Lower lobe of right lung (tissue), 2 donors: Measurements from ENCODE around the gene QSOX2. TPM values are rescaled to one million over a fixed set of nuclear protein-coding genes. Genes with fewer than 3 reads are reported as not detected.

ENCODE experiments used
- ATAC-seq, 2 donors: fragments of 200-7000 bp; cut with Tn5 transposase; one replicate each; pipeline ENCODE4 v1.9.1; 2020 to 2022; ENCODE audit warnings: mild to moderate bottlenecking in 2 of 2, moderate library complexity in 2 of 2
- DNase-seq: peaks from one replicate; pipeline ENCODE4 v3.0.0-alpha.2; 2020
- H3K27ac ChIP-seq: fragments of 200-600 bp; one replicate; pipeline ENCODE4 v1.8.0; 2022
- H3K27me3 ChIP-seq: fragments of 200-600 bp; one replicate; pipeline ENCODE4 v1.8.0; 2022; ENCODE audit warnings: low read depth
- H3K36me3 ChIP-seq: fragments of 200-600 bp; one replicate; pipeline ENCODE4 v1.8.0; 2022; ENCODE audit warnings: mild to moderate bottlenecking
- H3K4me1 ChIP-seq: fragments of 200-600 bp; one replicate; pipeline ENCODE4 v1.8.0; 2022
- H3K4me3 ChIP-seq: fragments of 200-600 bp; one replicate; pipeline ENCODE4 v1.8.0; 2022; ENCODE audit warnings: mild to moderate bottlenecking
- H3K9me3 ChIP-seq: fragments of 200-600 bp; one replicate; pipeline ENCODE4 v1.8.0; 2022
- CTCF ChIP-seq: fragments of 200-600 bp; IDR thresholded peaks from one replicate; pipeline ENCODE4 v1.8.0; 2022; ENCODE audit warnings: antibody characterized with exemption, mild to moderate bottlenecking
- intact Hi-C: fragments of 100-400 bp; cut with DNase I; formaldehyde crosslinking; loops from one replicate; pipeline ENCODE4 v1.11.0; 2022
- total RNA-seq: library from RNA; stranded (reverse); fragmentation: NEBNext Ultra II Directional; extraction: Animal tissue kit (Norgen Biotek cat#: 25700); gene quantifications from one replicate; pipeline ENCODE4 v1.2.1, GENCODE V29; 2021
- donor health status: DM: no; HTN: yes; CAD: no; lungs with severe emphysema.

Gene QSOX2
- total RNA-seq, 1 donor from 2014 or later = 10.5 TPM

GRCh38 chr9:136175616-136176197, 69.9 kb downstream of the QSOX2 start:
- peaks cover 25% of the 10 kb centered on the region for H3K27me3 ChIP-seq
- H3K9me3 ChIP-seq = no peaks in the 10 kb centered on the region
- H3K27ac ChIP-seq = no peak overlapping the region
- ATAC-seq (no peak), DNase-seq (no peak)
- intact Hi-C loops = no loop called here
- no peak for TF ChIP-seq CTCF
- H3K4me3 ChIP-seq = no peak overlapping the region
- no peaks in the 10 kb centered on the region for H3K36me3 ChIP-seq
- H3K4me1 ChIP-seq = no peaks in the 10 kb centered on the region

GRCh38 chr9:136174779-136175615, 70.6 kb downstream of the QSOX2 start:
- Histone ChIP-seq H3K4me1 (no peaks in the 10 kb centered on the region), H3K36me3 (no peaks in the 10 kb centered on the region), H3K27ac (no peak overlapping the region), H3K4me3 (no peak overlapping the region), H3K9me3 (no peaks in the 10 kb centered on the region), H3K27me3 (peaks cover 33% of the 10 kb centered on the region)
- intact Hi-C loops = no loop called here
- ATAC-seq (no peak), DNase-seq (no peak)
- no peak for TF ChIP-seq CTCF

- H3K36me3 ChIP-seq = no peaks in the 10 kb centered on the region
- intact Hi-C loops = no loop called here
- H3K9me3 ChIP-seq = no peaks in the 10 kb centered on the region
- no peak for TF ChIP-seq CTCF
- no peak overlapping the region for H3K4me3 ChIP-seq
- DNase-seq (no peak), ATAC-seq (no peak)
- H3K4me1 ChIP-seq = no peaks in the 10 kb centered on the region
- H3K27me3 ChIP-seq = peaks cover 45% of the 10 kb centered on the region
- no peak overlapping the region for H3K27ac ChIP-seq
Observed at GRCh38 chr9:136173648-136174290, 71.8 kb downstream of the QSOX2 start.

- H3K9me3 ChIP-seq = no peaks in the 10 kb centered on the region
- no peak overlapping the region for H3K27ac ChIP-seq
- intact Hi-C loops = no loop called here
- TF ChIP-seq CTCF = no peak
- DNase-seq (no peak), ATAC-seq (no peak)
- H3K27me3 ChIP-seq = peaks cover 48% of the 10 kb centered on the region
- no peak overlapping the region for H3K4me3 ChIP-seq
- H3K36me3 ChIP-seq = no peaks in the 10 kb centered on the region
- no peaks in the 10 kb centered on the region for H3K4me1 ChIP-seq
Observed at GRCh38 chr9:136172412-136173079, 73.1 kb downstream of the QSOX2 start.

- no peaks in the 10 kb centered on the region for H3K4me1 ChIP-seq
- no peak for ATAC-seq
- H3K36me3 ChIP-seq = no peaks in the 10 kb centered on the region
- TF ChIP-seq CTCF = no peak
- H3K27me3 ChIP-seq = peaks cover 48% of the 10 kb centered on the region
- DNase-seq = no peak
- no peak overlapping the region for H3K4me3 ChIP-seq
- H3K9me3 ChIP-seq = no peaks in the 10 kb centered on the region
- no peak overlapping the region for H3K27ac ChIP-seq
- intact Hi-C loops = no loop called here
Observed at GRCh38 chr9:136171801-136172411, 73.7 kb downstream of the QSOX2 start.
